Smooth muscle cell (in vitro differentiated cells): ENCODE results near the gene LGALS14. TPM values are rescaled to one million over a fixed set of nuclear protein-coding genes. Genes with fewer than 3 reads are reported as not detected.

ENCODE experiments used
- DNase-seq: peaks from one replicate; lab custom pipeline; 2025; ENCODE audit not compliant: unreplicated experiment; lab: John Stamatoyannopoulos, UW
- H2AFZ ChIP-seq: fragments of 200-600 bp; sonication (generic); 2 replicates; pipeline ENCODE4 v1.6.0; 2016; ENCODE audit warnings: antibody characterized with exemption, low read depth, mild to moderate bottlenecking
- H3F3A ChIP-seq: fragments of 200-600 bp; sonication (generic); 2 replicates; pipeline ENCODE4 v1.6.0; 2017; ENCODE audit warnings: antibody characterized with exemption, low read depth
- H3K27ac ChIP-seq: fragments of 200-600 bp; sonication (generic); 2 replicates; pipeline ENCODE4 v1.5.1; 2016; ENCODE audit warnings: low read depth, mild to moderate bottlenecking
- H3K27me3 ChIP-seq: fragments of 200-600 bp; sonication (generic); 2 replicates; pipeline ENCODE4 v1.6.1; 2016; ENCODE audit warnings: low read depth, mild to moderate bottlenecking
- H3K36me3 ChIP-seq: fragments of 200-600 bp; sonication (generic); 2 replicates; pipeline ENCODE4 v1.5.1; 2016; ENCODE audit warnings: low read depth
- H3K4me1 ChIP-seq: fragments of 200-600 bp; sonication (generic); 2 replicates; pipeline ENCODE4 v1.5.1; 2016; ENCODE audit warnings: low read depth
- H3K4me2 ChIP-seq: fragments of 200-600 bp; sonication (generic); 2 replicates; pipeline ENCODE4 v1.6.0; 2016; ENCODE audit warnings: mild to moderate bottlenecking
- H3K4me3 ChIP-seq: fragments of 200-600 bp; sonication (generic); 2 replicates; pipeline ENCODE4 v1.5.1; 2016; ENCODE audit warnings: mild to moderate bottlenecking
- H3K79me2 ChIP-seq: fragments of 200-600 bp; sonication (generic); 2 replicates; pipeline ENCODE4 v1.6.0; 2016; ENCODE audit warnings: low read depth, mild to moderate bottlenecking
- H3K9ac ChIP-seq: fragments of 200-600 bp; sonication (generic); 2 replicates; pipeline ENCODE4 v1.6.0; 2016; ENCODE audit warnings: low read depth
- H3K9me3 ChIP-seq: fragments of 200-600 bp; sonication (generic); replicated peaks from 2 replicates; pipeline ENCODE4 v1.5.1; 2016; ENCODE audit warnings: low read depth
- H4K20me1 ChIP-seq: fragments of 200-600 bp; sonication (generic); 2 replicates; pipeline ENCODE4 v1.6.0; 2016; ENCODE audit warnings: low read depth
- CTCF ChIP-seq: fragments of 200-600 bp; sonication (generic); IDR thresholded peaks from 2 replicates; pipeline ENCODE4 v1.5.1; 2017; ENCODE audit warnings: borderline replicate concordance, mild to moderate bottlenecking, antibody characterized with exemption; ENCODE audit not compliant: insufficient read depth, poor library complexity, severe bottlenecking
- WGBS: methylation state at CpG from one replicate; pipeline ENCODE4 v1.1.7; 2016; ENCODE audit warnings: low lambda C conversion rate; 5-methylcytosine and 5-hydroxymethylcytosine counted together
- polyA plus RNA-seq: library from polyadenylated mRNA; unstranded; fragments of >200 nt; fragmentation: Nextera tagmentation; extraction: Ambion mirVana; gene quantifications from 2 replicates; pipeline ENCODE4 v1.2.1, GENCODE V29; 2016
- total RNA-seq: library from RNA; depleted of rRNA; stranded (reverse); fragments of >200 nt; gene quantifications from 2 replicates; pipeline ENCODE4 v1.2.3, GENCODE V29; 2014

LGALS14 gene
- total and polyA plus RNA-seq, 2 experiments from 2014 or later: not detected

- Histone ChIP-seq H4K20me1 (no peaks in the 10 kb centered on the region), H2AFZ (no peak overlapping the region), H3K79me2 (no peaks in the 10 kb centered on the region), H3K4me3 (no peak overlapping the region), H3K27me3 (no peaks in the 10 kb centered on the region), H3K36me3 (no peaks in the 10 kb centered on the region), H3F3A (no peaks in the 10 kb centered on the region), H3K27ac (no peak overlapping the region), H3K4me2 (no peak overlapping the region), H3K9me3 (no peaks in the 10 kb centered on the region), H3K9ac (no peak overlapping the region), H3K4me1 (no peaks in the 10 kb centered on the region)
- no peak for DNase-seq
- no peak for TF ChIP-seq CTCF
These were observed 5.7 kb upstream of the LGALS14 start for GRCh38 chr19:39698535-39698934.

- Histone ChIP-seq H3K4me3 (no peak overlapping the region), H4K20me1 (no peaks in the 10 kb centered on the region), H3K36me3 (no peaks in the 10 kb centered on the region), H3K79me2 (no peaks in the 10 kb centered on the region), H3K4me1 (no peaks in the 10 kb centered on the region), H3K9ac (no peak overlapping the region), H2AFZ (no peak overlapping the region), H3K27me3 (no peaks in the 10 kb centered on the region), H3K27ac (no peak overlapping the region), H3F3A (no peaks in the 10 kb centered on the region), H3K9me3 (no peaks in the 10 kb centered on the region), H3K4me2 (no peak overlapping the region)
- WGBS: 76% methylated on average over 5 of the region's 5 CpGs
- no peak for TF ChIP-seq CTCF
- no peak for DNase-seq
These were observed 3.0 kb upstream of the LGALS14 start for GRCh38 chr19:39701291-39701690.

- Histone ChIP-seq H3K9ac (no peak overlapping the region), H3K4me3 (no peak overlapping the region), H3K4me2 (no peak overlapping the region), H3K9me3 (no peaks in the 10 kb centered on the region), H3K4me1 (no peaks in the 10 kb centered on the region), H4K20me1 (no peaks in the 10 kb centered on the region), H3K27me3 (no peaks in the 10 kb centered on the region), H3F3A (no peaks in the 10 kb centered on the region), H3K36me3 (no peaks in the 10 kb centered on the region), H2AFZ (no peak overlapping the region), H3K27ac (no peak overlapping the region), H3K79me2 (no peaks in the 10 kb centered on the region)
- DNase-seq: no peak
- no peak for TF ChIP-seq CTCF
- WGBS: 82% methylated on average over 8 of the region's 8 CpGs
These were observed 1.4 kb downstream of the LGALS14 start for GRCh38 chr19:39705578-39706188.

GRCh38 chr19:39708594-39708993 lies 4.3 kb downstream of the LGALS14 start:
- no peaks in the 10 kb centered on the region for H4K20me1 ChIP-seq
- no peak overlapping the region for H3K27ac ChIP-seq
- no peak for DNase-seq
- no peaks in the 10 kb centered on the region for H3K4me1 ChIP-seq
- H3K9me3 ChIP-seq: no peaks in the 10 kb centered on the region
- no peak overlapping the region for H3K4me3 ChIP-seq
- H3K27me3 ChIP-seq: no peaks in the 10 kb centered on the region
- no peaks in the 10 kb centered on the region for H3F3A ChIP-seq
- H3K4me2 ChIP-seq: no peak overlapping the region
- H2AFZ ChIP-seq: no peak overlapping the region
- no peaks in the 10 kb centered on the region for H3K36me3 ChIP-seq
- TF ChIP-seq CTCF: no peak
- H3K79me2 ChIP-seq: no peaks in the 10 kb centered on the region
- no peak overlapping the region for H3K9ac ChIP-seq
- WGBS: 86% methylated on average over 6 of the region's 6 CpGs
